Suprapubic skin (tissue), 3 donors: ENCODE results near the gene ZCCHC8.

Experiments used
- CTCF ChIP-seq, 2 donors: fragments of 200-600 bp in 1 of 2; fragments of 450-650 bp in 1 of 2; sonication (generic) in 1 of 2; IDR thresholded peaks; one replicate each; pipeline ENCODE4 v1.5.1; 2016 to 2019; ENCODE audit warnings: antibody characterized with exemption in 2 of 2, mild to moderate bottlenecking in 1 of 2, moderate library complexity in 1 of 2
- EP300 ChIP-seq: sonication (generic); formaldehyde crosslinking; IDR thresholded peaks from one replicate; pipeline ENCODE4 v1.6.1; 2017; ENCODE audit warnings: antibody characterized with exemption
- POLR2A ChIP-seq, 2 donors: fragments of 450-650 bp; IDR thresholded peaks; one replicate each; pipeline ENCODE4 v1.6.1; 2017; ENCODE audit warnings: antibody characterized with exemption in 2 of 2, mild to moderate bottlenecking in 2 of 2, moderate library complexity in 2 of 2

DNA sequence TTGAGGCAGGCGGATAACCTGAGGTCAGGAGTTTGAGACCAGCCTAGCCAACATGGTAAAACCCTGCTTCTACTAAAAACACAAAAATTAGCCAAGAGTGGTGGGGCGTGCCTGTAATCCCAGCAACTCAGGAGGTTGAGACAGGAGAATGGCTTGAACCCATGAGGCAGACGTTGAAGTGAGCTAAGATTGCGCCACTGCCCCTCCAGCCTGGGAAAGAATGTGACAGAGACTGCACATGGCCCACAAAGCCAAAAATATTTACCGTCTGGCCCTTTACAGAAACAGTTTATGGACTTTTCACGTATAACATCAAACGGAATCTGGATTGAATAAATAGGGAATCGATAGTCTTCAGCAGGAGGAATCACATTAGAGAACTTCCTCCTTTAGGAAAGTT, 22.5 kb upstream of the ZCCHC8 start:
- no peak for TF ChIP-seq CTCF (IDR thresholded peaks at IDR 0.05)
- TF ChIP-seq EP300, result no peak
- TF ChIP-seq POLR2A (IDR thresholded peaks at IDR 0.05), result no peak
